ENCODE measurements around the gene PAFAH2.

Gene PAFAH2

GRCh38 chr1:26031196-26031595, 33.3 kb upstream of the PAFAH2 start:
- DNase-seq: no peak

GRCh38 chr1:26029864-26030481, 32.1 kb upstream of the PAFAH2 start:
- no peak for DNase-seq

- no peak for DNase-seq
Observed at GRCh38 chr1:26029054-26029863, 31.4 kb upstream of the PAFAH2 start.

GRCh38 chr1:26028490-26028980, 30.7 kb upstream of the PAFAH2 start:
- DNase-seq: no peak

GRCh38 chr1:26027716-26028489, 30.0 kb upstream of the PAFAH2 start:
- DNase-seq: no peak

- DNase-seq: no peak
Observed at GRCh38 chr1:26025517-26025916, 27.7 kb upstream of the PAFAH2 start.

- no peak for DNase-seq
Observed at GRCh38 chr1:26025060-26025459, 27.2 kb upstream of the PAFAH2 start.

GRCh38 chr1:26023826-26024225, 26.0 kb upstream of the PAFAH2 start:
- no peak for DNase-seq

- no peak for DNase-seq
Observed at GRCh38 chr1:26023009-26023408, 25.1 kb upstream of the PAFAH2 start.

GRCh38 chr1:26022404-26022779, 24.5 kb upstream of the PAFAH2 start:
- DNase-seq: no peak

GRCh38 chr1:26021647-26022403, 24.0 kb upstream of the PAFAH2 start, which contains the start of gene EXTL1:
Gene EXTL1 (plus strand): TSS chr1:26021775. CDS start chr1:26022647, 872 bp downstream.
- peak; percentile 54 for DNase-seq

- no peak for DNase-seq
Observed at GRCh38 chr1:26020941-26021646, 23.2 kb upstream of the PAFAH2 start.

GRCh38 chr1:26020330-26020768, 22.5 kb upstream of the PAFAH2 start:
- DNase-seq: peak; percentile 47

GRCh38 chr1:26019641-26020315, 21.9 kb upstream of the PAFAH2 start:
- DNase-seq: peak; percentile 82

- peak; percentile 84 for DNase-seq
Observed at GRCh38 chr1:26017606-26018005, 19.7 kb upstream of the PAFAH2 start.

GRCh38 chr1:26016953-26017545, 19.2 kb upstream of the PAFAH2 start:
- DNase-seq: no peak

GRCh38 chr1:26016258-26016952, 18.5 kb upstream of the PAFAH2 start:
- no peak for DNase-seq

GRCh38 chr1:26015358-26015757, 17.5 kb upstream of the PAFAH2 start:
- no peak for DNase-seq

- no peak for DNase-seq
Observed at GRCh38 chr1:26014179-26014578, 16.3 kb upstream of the PAFAH2 start.

GRCh38 chr1:26012864-26013263, 15.0 kb upstream of the PAFAH2 start:
- no peak for DNase-seq

All from fibroblast of skin of back (primary cell).